Measurements from ENCODE around the gene LRP11.

DNA sequence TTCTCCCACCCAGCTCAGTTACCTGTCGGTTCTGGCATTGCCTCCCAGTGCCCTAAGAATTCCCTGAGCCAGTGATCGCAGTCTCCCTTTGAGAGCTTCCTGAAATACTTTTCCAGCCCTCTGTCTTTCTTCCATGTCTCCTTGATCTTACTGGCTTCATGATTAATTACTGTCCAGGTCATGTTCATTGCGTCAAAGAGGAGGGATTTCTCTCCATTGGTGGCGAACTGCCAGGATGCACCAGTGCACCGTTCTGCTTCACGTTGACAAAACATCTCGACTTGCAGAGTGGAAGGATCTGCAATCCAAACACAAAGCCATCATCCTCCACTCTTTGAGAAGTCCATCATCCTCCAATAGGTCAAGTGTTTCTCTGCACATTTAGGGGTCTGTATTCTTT is 25.2 kb upstream of the LRP11 start:
- TF ChIP-seq POLR2A (IDR thresholded peaks at IDR 0.05) (no peak), EP300 (IDR thresholded peaks at IDR 0.05) (no peak)
- TF ChIP-seq, protein P1, sequence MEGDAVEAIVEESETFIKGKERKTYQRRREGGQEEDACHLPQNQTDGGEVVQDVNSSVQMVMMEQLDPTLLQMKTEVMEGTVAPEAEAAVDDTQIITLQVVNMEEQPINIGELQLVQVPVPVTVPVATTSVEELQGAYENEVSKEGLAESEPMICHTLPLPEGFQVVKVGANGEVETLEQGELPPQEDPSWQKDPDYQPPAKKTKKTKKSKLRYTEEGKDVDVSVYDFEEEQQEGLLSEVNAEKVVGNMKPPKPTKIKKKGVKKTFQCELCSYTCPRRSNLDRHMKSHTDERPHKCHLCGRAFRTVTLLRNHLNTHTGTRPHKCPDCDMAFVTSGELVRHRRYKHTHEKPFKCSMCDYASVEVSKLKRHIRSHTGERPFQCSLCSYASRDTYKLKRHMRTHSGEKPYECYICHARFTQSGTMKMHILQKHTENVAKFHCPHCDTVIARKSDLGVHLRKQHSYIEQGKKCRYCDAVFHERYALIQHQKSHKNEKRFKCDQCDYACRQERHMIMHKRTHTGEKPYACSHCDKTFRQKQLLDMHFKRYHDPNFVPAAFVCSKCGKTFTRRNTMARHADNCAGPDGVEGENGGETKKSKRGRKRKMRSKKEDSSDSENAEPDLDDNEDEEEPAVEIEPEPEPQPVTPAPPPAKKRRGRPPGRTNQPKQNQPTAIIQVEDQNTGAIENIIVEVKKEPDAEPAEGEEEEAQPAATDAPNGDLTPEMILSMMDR (IDR thresholded peaks at IDR 0.05) = no peak
